ENCODE results near the gene MTURN.
"Not testable (repeated sequence)": the region's sequence is repeated elsewhere in the genome, so short reads cannot be mapped to it uniquely, and the experiment has no call there.

GRCh38 chr7:30098599-30098998, 36.2 kb upstream of the MTURN start:
- not testable (repeated sequence) for TF ChIP-seq CTCF (IDR thresholded peaks at IDR 0.05; ENCODE audit: low read length); EZH2 (IDR thresholded peaks at IDR 0.05; ENCODE audit: borderline replicate concordance, low read length)

Measured in OCI-LY1 (cell line).